DND-41 (cell line): ENCODE data around the gene ZG16B.

ENCODE experiments used
- ATAC-seq: fragments of 200-7000 bp; cut with Tn5 transposase; 3 replicates; pipeline ENCODE4 v1.9.1; 2021; ENCODE audit warnings: low read depth; ENCODE audit not compliant: insufficient read depth
- DNase-seq: peaks from one replicate; pipeline ENCODE4 v3.0.0-alpha.2; 2020
- H2AFZ ChIP-seq: 2 replicates; pipeline ENCODE4 v1.6.0; 2012; ENCODE audit warnings: low read depth, low read length
- H3K27ac ChIP-seq: 2 replicates; pipeline ENCODE4 v1.5.1; 2012; ENCODE audit warnings: low read length, inconsistent platforms
- H3K27me3 ChIP-seq: fragments of 200-600 bp; sonication (generic); 2 replicates; pipeline ENCODE4 v1.6.0; 2012; ENCODE audit warnings: low read length, mild to moderate bottlenecking, inconsistent platforms; ENCODE audit not compliant: insufficient read depth, poor library complexity
- H3K36me3 ChIP-seq: 2 replicates; pipeline ENCODE4 v1.5.1; 2012; ENCODE audit warnings: low read length, inconsistent platforms; ENCODE audit not compliant: insufficient read depth
- H3K4me1 ChIP-seq: 2 replicates; pipeline ENCODE4 v1.5.1; 2012; ENCODE audit warnings: mild to moderate bottlenecking, low read length; ENCODE audit not compliant: insufficient read depth
- H3K4me2 ChIP-seq: 2 replicates; pipeline ENCODE4 v1.6.0; 2012; ENCODE audit warnings: mild to moderate bottlenecking, moderate library complexity, low read length, inconsistent platforms; ENCODE audit not compliant: insufficient read depth
- H3K4me3 ChIP-seq, 2 experiments: fragments of 200-600 bp in 1 of 2; shearing (Covaris generic) in 1 of 2; 2 replicates each; pipeline ENCODE4 v1.5.1; 2012 to 2016; ENCODE audit warnings: inconsistent platforms in 2 of 2, low read length in 2 of 2, mild to moderate bottlenecking in 2 of 2, low read depth in 1 of 2, moderate library complexity in 1 of 2
- H3K79me2 ChIP-seq: 2 replicates; pipeline ENCODE4 v1.6.0; 2012; ENCODE audit warnings: low read length, inconsistent platforms; ENCODE audit not compliant: insufficient read depth
- H3K9ac ChIP-seq: 2 replicates; pipeline ENCODE4 v1.6.0; 2012; ENCODE audit warnings: low read depth, mild to moderate bottlenecking, inconsistent platforms, low read length, moderate library complexity
- H3K9me3 ChIP-seq: 2 replicates; pipeline ENCODE4 v1.5.1; 2012; ENCODE audit warnings: low read length, moderate library complexity, mild to moderate bottlenecking, inconsistent platforms; ENCODE audit not compliant: insufficient read depth, severe bottlenecking
- H4K20me1 ChIP-seq: 2 replicates; pipeline ENCODE4 v1.6.0; 2012; ENCODE audit warnings: low read length; ENCODE audit not compliant: insufficient read depth
- EZH2 ChIP-seq: IDR thresholded peaks from 3 replicates; pipeline ENCODE4 v1.6.1; 2012; ENCODE audit warnings: borderline replicate concordance, low read depth, mild to moderate bottlenecking, moderate library complexity, low read length, inconsistent platforms; ENCODE audit not compliant: severe bottlenecking
- TF ChIP-seq, protein P1 (sequence below): IDR thresholded peaks from 2 replicates; pipeline ENCODE4 v1.5.1; 2012; ENCODE audit warnings: borderline replicate concordance, low read length, moderate library complexity, mild to moderate bottlenecking; ENCODE audit not compliant: poor library complexity, severe bottlenecking; ENCODE audit errors: extremely low read depth

The ZG16B gene

GRCh38 chr16:2784358-2785100 lies 45.6 kb upstream of the ZG16B start:
- H3K9me3 ChIP-seq = no peaks in the 10 kb centered on the region
- H3K27me3 ChIP-seq = peaks cover 7% of the 10 kb centered on the region
- ATAC-seq (no peak), DNase-seq (no peak)
- H3K4me1 ChIP-seq = no peaks in the 10 kb centered on the region
- H3K9ac ChIP-seq = no peak overlapping the region
- H3K36me3 ChIP-seq = no peaks in the 10 kb centered on the region
- no peaks in the 10 kb centered on the region for H3K79me2 ChIP-seq
- no peak overlapping the region for H3K4me3 ChIP-seq
- no peak for TF ChIP-seq EZH2
- TF ChIP-seq, protein P1, sequence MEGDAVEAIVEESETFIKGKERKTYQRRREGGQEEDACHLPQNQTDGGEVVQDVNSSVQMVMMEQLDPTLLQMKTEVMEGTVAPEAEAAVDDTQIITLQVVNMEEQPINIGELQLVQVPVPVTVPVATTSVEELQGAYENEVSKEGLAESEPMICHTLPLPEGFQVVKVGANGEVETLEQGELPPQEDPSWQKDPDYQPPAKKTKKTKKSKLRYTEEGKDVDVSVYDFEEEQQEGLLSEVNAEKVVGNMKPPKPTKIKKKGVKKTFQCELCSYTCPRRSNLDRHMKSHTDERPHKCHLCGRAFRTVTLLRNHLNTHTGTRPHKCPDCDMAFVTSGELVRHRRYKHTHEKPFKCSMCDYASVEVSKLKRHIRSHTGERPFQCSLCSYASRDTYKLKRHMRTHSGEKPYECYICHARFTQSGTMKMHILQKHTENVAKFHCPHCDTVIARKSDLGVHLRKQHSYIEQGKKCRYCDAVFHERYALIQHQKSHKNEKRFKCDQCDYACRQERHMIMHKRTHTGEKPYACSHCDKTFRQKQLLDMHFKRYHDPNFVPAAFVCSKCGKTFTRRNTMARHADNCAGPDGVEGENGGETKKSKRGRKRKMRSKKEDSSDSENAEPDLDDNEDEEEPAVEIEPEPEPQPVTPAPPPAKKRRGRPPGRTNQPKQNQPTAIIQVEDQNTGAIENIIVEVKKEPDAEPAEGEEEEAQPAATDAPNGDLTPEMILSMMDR = no peak
- no peak overlapping the region for H3K27ac ChIP-seq
- H3K4me2 ChIP-seq = no peak overlapping the region
- no peaks in the 10 kb centered on the region for H4K20me1 ChIP-seq
- H2AFZ ChIP-seq = no peak overlapping the region

DNA sequence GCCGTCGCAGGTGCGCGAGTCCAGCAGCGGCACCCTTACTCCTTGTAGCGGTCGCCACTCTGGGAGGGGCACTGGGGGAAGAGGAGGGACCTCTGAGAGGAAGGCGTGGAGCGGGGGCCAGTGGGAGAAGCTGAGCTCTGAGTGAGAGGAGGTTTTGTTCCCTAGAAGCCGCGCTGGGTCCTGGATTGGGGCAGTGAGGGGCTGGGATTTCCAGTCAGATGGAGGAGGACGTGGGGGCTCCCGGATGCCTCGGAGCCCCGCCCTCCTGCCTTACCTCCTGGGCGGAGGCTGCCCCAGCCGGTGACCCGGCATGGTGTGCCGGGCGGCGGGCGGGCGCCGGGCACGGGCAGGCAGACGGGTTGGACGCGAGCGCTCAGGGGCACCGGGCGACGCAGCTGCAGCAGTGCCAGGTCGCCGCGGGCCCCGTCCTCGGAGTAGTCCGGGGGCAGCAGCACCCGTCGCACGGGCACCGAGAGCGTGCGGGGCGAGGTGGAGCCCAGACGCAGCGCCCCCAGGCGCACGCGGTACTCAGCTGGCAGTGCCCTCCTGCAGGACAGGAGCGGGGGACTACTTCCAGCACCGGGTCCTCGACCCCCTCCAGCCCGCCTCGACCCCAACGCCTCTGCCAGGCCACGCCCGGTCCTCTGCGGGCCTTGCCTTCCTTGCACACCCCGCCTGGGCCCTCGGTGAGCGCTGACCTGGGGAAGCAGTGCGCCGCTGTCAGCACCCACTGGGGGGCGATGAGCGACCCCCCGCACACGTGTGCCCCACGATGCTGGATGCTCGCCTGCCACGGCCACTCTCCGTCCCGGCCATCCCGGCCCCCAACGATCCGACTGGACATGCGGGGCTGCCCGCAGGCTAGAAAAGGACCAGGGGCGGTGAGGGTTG lies 44.8 kb upstream of the ZG16B start:
- no peak overlapping the region for H2AFZ ChIP-seq
- no peaks in the 10 kb centered on the region for H3K36me3 ChIP-seq
- peaks cover 7% of the 10 kb centered on the region for H3K27me3 ChIP-seq
- TF ChIP-seq, protein P1 = peak; percentile 35
- TF ChIP-seq EZH2 = no peak
- H3K27ac ChIP-seq = no peak overlapping the region
- no peak overlapping the region for H3K4me3 ChIP-seq
- ATAC-seq (0 out of 3 replicates have a peak, but pooled peaks have one; percentile 29), DNase-seq (no peak)
- H4K20me1 ChIP-seq = no peaks in the 10 kb centered on the region
- no peak overlapping the region for H3K4me2 ChIP-seq
- no peaks in the 10 kb centered on the region for H3K4me1 ChIP-seq
- H3K9me3 ChIP-seq = no peaks in the 10 kb centered on the region
- H3K9ac ChIP-seq = no peak overlapping the region
- H3K79me2 ChIP-seq = no peaks in the 10 kb centered on the region

GRCh38 chr16:2786061-2786825 lies 43.9 kb upstream of the ZG16B start:
- no peak overlapping the region for H3K4me2 ChIP-seq
- H3K27ac ChIP-seq = no peak overlapping the region
- no peaks in the 10 kb centered on the region for H3K36me3 ChIP-seq
- ATAC-seq (no peak), DNase-seq (no peak)
- H3K4me1 ChIP-seq = no peaks in the 10 kb centered on the region
- H3K9me3 ChIP-seq = no peaks in the 10 kb centered on the region
- no peak for TF ChIP-seq EZH2
- no peaks in the 10 kb centered on the region for H3K79me2 ChIP-seq
- no peak overlapping the region for H3K9ac ChIP-seq
- no peak overlapping the region for H2AFZ ChIP-seq
- H3K27me3 ChIP-seq = peaks cover 13% of the 10 kb centered on the region
- no peak overlapping the region for H3K4me3 ChIP-seq
- H4K20me1 ChIP-seq = no peaks in the 10 kb centered on the region
